Heart right ventricle (tissue), 16 donors: ENCODE measurements around the gene BAD. TPM values are rescaled to one million over a fixed set of nuclear protein-coding genes. Genes with fewer than 3 reads are reported as not detected.

ENCODE experiments used
- ATAC-seq, 8 donors: fragments of 200-7000 bp; cut with Tn5 transposase; one replicate each; pipeline ENCODE4 v1.9.1; 2020; ENCODE audit warnings: mild to moderate bottlenecking in 8 of 8, moderate library complexity in 8 of 8, moderate number of reproducible peaks in 1 of 8
- DNase-seq, 2 donors: peaks; one replicate each; pipeline ENCODE4 v3.0.0-alpha.2; 2020
- H3K27ac ChIP-seq, 10 donors: fragments of 200-600 bp; sonication (generic) in 2 of 10; one replicate each; pipeline versions ENCODE4 v1.5.0 to v1.8.0; 2020 to 2022; ENCODE audit warnings: mild to moderate bottlenecking in 3 of 10
- H3K27me3 ChIP-seq, 7 donors: fragments of 200-600 bp; one replicate each; pipeline ENCODE4 v1.8.0; 2021 to 2022; ENCODE audit warnings: mild to moderate bottlenecking in 2 of 7
- H3K36me3 ChIP-seq, 9 donors: fragments of 200-600 bp; sonication (generic) in 1 of 9; one replicate each; pipeline versions ENCODE4 v1.5.0 to v1.8.0; 2020 to 2022; ENCODE audit warnings: mild to moderate bottlenecking in 2 of 9
- H3K4me1 ChIP-seq, 9 donors: fragments of 200-600 bp; sonication (generic) in 1 of 9; one replicate each; pipeline versions ENCODE4 v1.5.0 to v1.8.0; 2020 to 2022; ENCODE audit warnings: mild to moderate bottlenecking in 4 of 9
- H3K4me3 ChIP-seq, 10 donors: fragments of 200-600 bp; sonication (generic) in 2 of 10; one replicate each; pipeline versions ENCODE4 v1.5.0 to v1.8.0; 2020 to 2022; ENCODE audit warnings: mild to moderate bottlenecking in 7 of 10, moderate library complexity in 2 of 10
- H3K9me3 ChIP-seq, 11 donors: fragments of 200-600 bp in 10 of 11; sonication (generic) in 2 of 11; one replicate each; pipeline versions ENCODE4 v1.5.0 to v1.8.0; 2013 to 2022; ENCODE audit warnings: mild to moderate bottlenecking in 2 of 11, control low read depth in 1 of 11, moderate library complexity in 1 of 11
- CTCF ChIP-seq, 9 donors: fragments of 200-600 bp; sonication (generic) in 2 of 9; IDR thresholded peaks; one replicate each; pipeline versions ENCODE4 v1.5.0 to v1.8.0; 2021 to 2022; ENCODE audit warnings: antibody characterized with exemption in 9 of 9, mild to moderate bottlenecking in 5 of 9, moderate library complexity in 1 of 9
- WGBS, 2 donors: extraction: QIAGEN DNeasy Blood & Tissue Kit; methylation state at CpG; one replicate each; pipeline ENCODE4 v1.1.7; 2013; ENCODE audit warnings: inconsistent platforms in 1 of 2; 5-methylcytosine and 5-hydroxymethylcytosine counted together
- intact Hi-C, 10 donors: fragments of 100-400 bp; cut with DNase I; formaldehyde crosslinking; loops; one replicate each; pipeline versions ENCODE4 v1.11.1 to v1.14.2; 2022
- polyA plus RNA-seq, 2 donors: library from polyadenylated mRNA; stranded (reverse); fragments of 200-250 nt; gene quantifications; one replicate each; pipeline ENCODE4 v1.2.3, GENCODE V29; 2013
- total RNA-seq, 10 donors: library from RNA; stranded (reverse); fragmentation: NEBNext Ultra II Directional in 3 of 10; extraction: Animal tissue kit (Norgen Biotek cat#: 25700) in 3 of 10; gene quantifications; one replicate each; pipeline versions ENCODE4 v1.2.1 to v1.2.4, GENCODE V29; 2021 to 2023
- donor health status: Arrhythmogenic right ventricular cardiomyopathy.
- donor health status: ischemic (EF 13 %, LVEDD 7.1; RV severe dilation, severe dysfunction).
- donor health status: healthy with polysubstance abuse.
- donor health status: DM: no; HTN: yes; CAD: no.
- donor health status: DM: no; HTN: no; CAD: no.
- donor health status: ischemic (EF 25% LVEDD 6.9; RV normal size, moderate dysfunction).
- donor health status: ischemic (EF 25% LVEDD 5.7; RV mildly dilated, moderate dysfunction).
- donor health status: healthy.
- donor health status: DM: yes; HTN: yes; CAD: no.
- donor health status: Ischemic cardiomyopathy.
- donor health status: ischemic (EF 35%, LVEDD 5.7; RV mildly dilated, moderate dysfunction).
- donor health status: nonischemic (EF 11% LVEDD 7.7; RV severe dilation, severe dysfunction).
- donor health status: DM: yes; HTN: yes; CAD: no.
- donor health status: PGD.
- donor health status: ischemic (EF 29% LVEDD 5.4; RV normal size, mild dysfunction).
- donor health status: nonischemic (EF 23%, LVEDD 6.1; RV moderate dilation, normal function).

Gene BAD
- total and polyA plus RNA-seq, 12 donors = 40.7 to 106 (median 58.9) TPM

GRCh38 chr11:64263947-64264317 is 20.5 kb downstream of the BAD start:
- Histone ChIP-seq H3K4me3 (no peak overlapping the region), H3K27ac (no peak overlapping the region), H3K9me3 (no peaks in the 10 kb centered on the region), H3K4me1 (peaks cover 18 to 28% (median 22%) of the 10 kb centered on the region in 9 donors), H3K27me3 (no peaks in the 10 kb centered on the region), H3K36me3 (peaks cover 0 to 83% (median 23%) of the 10 kb centered on the region in 9 donors)
- ATAC-seq (no peak), DNase-seq (no peak)
- WGBS, 2 donors = 90 to 95% methylated on average over 8 of the region's 8 CpGs
- intact Hi-C loops = no loop called here
- no peak for TF ChIP-seq CTCF (IDR thresholded peaks at IDR 0.05)

- Histone ChIP-seq H3K4me1 (peaks cover 11 to 21% (median 15%) of the 10 kb centered on the region in 9 donors), H3K4me3 (no peak overlapping the region), H3K27me3 (no peaks in the 10 kb centered on the region), H3K36me3 (peaks cover 0 to 89% (median 27%) of the 10 kb centered on the region in 9 donors), H3K9me3 (no peaks in the 10 kb centered on the region), H3K27ac (no peak overlapping the region)
- DNase-seq (no peak), ATAC-seq (no peak)
- WGBS, 2 donors = 84 to 87% methylated on average over 29 of the region's 29 CpGs
- intact Hi-C loops = no loop called here
- TF ChIP-seq CTCF (IDR thresholded peaks at IDR 0.05) = no peak
These were observed 21.2 kb downstream of the BAD start for GRCh38 chr11:64263021-64263946.

GRCh38 chr11:64262271-64263002 is 22.0 kb downstream of the BAD start:
- H3K4me3 ChIP-seq = no peak overlapping the region
- 94 to 95% methylated on average over 42 of the region's 42 CpGs for WGBS, 2 donors
- H3K27me3 ChIP-seq = no peaks in the 10 kb centered on the region
- H3K4me1 ChIP-seq = peaks cover 4 to 13% (median 7%) of the 10 kb centered on the region in 9 donors
- ATAC-seq (no peak), DNase-seq (no peak)
- H3K36me3 ChIP-seq = peaks cover 0 to 98% (median 28%) of the 10 kb centered on the region in 9 donors
- H3K9me3 ChIP-seq = no peaks in the 10 kb centered on the region
- TF ChIP-seq CTCF (IDR thresholded peaks at IDR 0.05) = no peak
- intact Hi-C loops = no loop called here
- no peak overlapping the region for H3K27ac ChIP-seq

GRCh38 chr11:64261556-64262080 is 22.8 kb downstream of the BAD start:
- Histone ChIP-seq H3K4me3 (no peak overlapping the region), H3K36me3 (peaks cover 0 to 100% (median 29%) of the 10 kb centered on the region in 9 donors), H3K9me3 (no peaks in the 10 kb centered on the region), H3K4me1 (peaks cover 0 to 4% (median 0%) of the 10 kb centered on the region in 9 donors), H3K27me3 (no peaks in the 10 kb centered on the region), H3K27ac (no peak overlapping the region)
- ATAC-seq (no peak), DNase-seq (no peak)
- no peak for TF ChIP-seq CTCF (IDR thresholded peaks at IDR 0.05)
- WGBS, 2 donors = 93 to 95% methylated on average over 18 of the region's 18 CpGs
- intact Hi-C loops = no loop called here
